K562 (cell line): ENCODE data around the gene ZSWIM3. TPM values are rescaled to one million over a fixed set of nuclear protein-coding genes. Genes with fewer than 3 reads are reported as not detected.

Source experiments
- LCOR ChIP-seq: sonication (generic); formaldehyde crosslinking; IDR thresholded peaks from 2 replicates; pipeline ENCODE4 v1.8.0; 2022; ENCODE audit warnings: mild to moderate bottlenecking, missing genetic modification reagents
- MAFG ChIP-seq: fragments of 450-650 bp; conservative IDR thresholded peaks from 2 replicates; pipeline ENCODE4 v1.6.1; 2016; ENCODE audit warnings: missing genetic modification characterization, missing compliant biosample characterization
- PBX2 ChIP-seq, 2 experiments: IDR thresholded peaks in 1 of 2; conservative IDR thresholded peaks in 1 of 2; 2 replicates each; pipeline ENCODE4 v1.6.1; 2016; ENCODE audit warnings: low read depth in 2 of 2, mild to moderate bottlenecking in 1 of 2, missing compliant biosample characterization in 1 of 2, missing genetic modification characterization in 1 of 2, moderate library complexity in 1 of 2
- ZBTB11 ChIP-seq, 3 experiments: fragments of 200-800 bp in 1 of 3; fragments of 250-450 bp in 1 of 3; fragments of 450-650 bp in 1 of 3; sonication (Bioruptor Pico) in 1 of 3; sonication (Bioruptor generic) in 1 of 3; formaldehyde crosslinking in 1 of 3; IDR thresholded peaks; 2 replicates each; pipeline versions ENCODE4 v1.6.1 to v1.8.0; 2016 to 2022; ENCODE audit warnings: mild to moderate bottlenecking in 2 of 3, missing genetic modification characterization in 2 of 3, missing compliant biosample characterization in 1 of 3, moderate library complexity in 1 of 3
- polyA plus RNA-seq, 8 experiments: library from polyadenylated mRNA; depleted of rRNA in 4 of 8; stranded (reverse) in 5 of 8; unstranded in 3 of 8; fragments of >200 nt; fragmentation: Nextera tagmentation in 2 of 8; fragmentation: Illumina TruSeq in 1 of 8; extraction: Ambion mirVana in 2 of 8; extraction: Trizol in 1 of 8; gene quantifications; 2 replicates each; pipeline versions ENCODE4 v1.2.1 to v1.2.3, GENCODE V29; 2011 to 2014; ENCODE audit warnings: inconsistent platforms in 1 of 8, missing spikeins in 1 of 8
- total RNA-seq, 7 experiments: library from RNA; depleted of rRNA in 6 of 7; stranded (reverse); fragments of >200 nt in 6 of 7; fragmentation: Illumina TruSeq in 2 of 7; extraction: Trizol in 2 of 7; gene quantifications; 2 replicates each; pipeline versions ENCODE4 v1.2.1 to v1.2.3, GENCODE V29; 2011 to 2021; ENCODE audit warnings: low replicate concordance in 1 of 7

ZSWIM3 gene
- total and polyA plus RNA-seq, 9 of the 15 experiments (the other 6 are each of a cell fraction or from before 2014, with no cell fraction given), result 1.7 to 4.3 (median 2.9) TPM

- TF ChIP-seq ZBTB11 (CRISPR knock-in tag; IDR thresholded peaks at IDR 0.05), result 0 out of 6 replicates have a peak, but pooled peaks of 1 of the 3 experiments have one; percentile 43
- TF ChIP-seq PBX2 (CRISPR knock-in tag; IDR thresholded peaks at IDR 0.05; ENCODE audit: low read depth), result no peak
- peak; percentile 50 for TF ChIP-seq PBX2 (tag; conservative IDR thresholded peaks at IDR 0.05; ENCODE audit: low read depth)
- TF ChIP-seq LCOR, result 0 out of 2 replicates have a peak, but pooled peaks have one; percentile 27
- peak; percentile 17; the same call in 1 of the 2 replicates for TF ChIP-seq MAFG
- TF ChIP-seq, all 486 proteins: peak for 55
Observed at GRCh38 chr20:45850926-45851325, 6.5 kb upstream of the ZSWIM3 start (continued).
